Neutrophil (primary cell): Measurements from ENCODE around the gene GSAP.

ENCODE experiments used
- H3K27ac ChIP-seq: fragments of 200-600 bp; sonication (generic); 2 replicates; pipeline ENCODE4 v1.5.1; 2016; ENCODE audit warnings: mild to moderate bottlenecking, moderate library complexity
- H3K27me3 ChIP-seq: fragments of 200-600 bp; sonication (generic); 2 replicates; pipeline ENCODE4 v1.6.0; 2016; ENCODE audit warnings: mild to moderate bottlenecking
- H3K36me3 ChIP-seq: fragments of 200-600 bp; sonication (generic); 2 replicates; pipeline ENCODE4 v1.5.1; 2017
- H3K4me1 ChIP-seq, 2 experiments: fragments of 200-600 bp in 1 of 2; sonication (generic) in 1 of 2; 1 replicate in 1 of 2; 2 replicates in 1 of 2; pipeline versions ENCODE4 v1.5.1 to v1.6.1; 2013 to 2016; ENCODE audit warnings: low read depth in 1 of 2, low read length in 1 of 2, mild to moderate bottlenecking in 1 of 2, moderate library complexity in 1 of 2; ENCODE audit not compliant: control insufficient read depth in 1 of 2, insufficient read depth in 1 of 2
- H3K4me3 ChIP-seq, 2 experiments: fragments of 200-600 bp in 1 of 2; sonication (generic) in 1 of 2; 1 replicate in 1 of 2; 2 replicates in 1 of 2; pipeline ENCODE4 v1.5.1; 2013 to 2016; ENCODE audit warnings: low read depth in 1 of 2, low read length in 1 of 2, mild to moderate bottlenecking in 1 of 2, moderate library complexity in 1 of 2
- H3K9me3 ChIP-seq: fragments of 200-600 bp; sonication (generic); 2 replicates; pipeline ENCODE4 v1.5.1; 2016
- CTCF ChIP-seq: fragments of 200-600 bp; sonication (generic); IDR thresholded peaks from 2 replicates; pipeline ENCODE4 v1.5.1; 2016; ENCODE audit warnings: antibody characterized with exemption

GSAP gene

GRCh38 chr7:77353911-77354310 is 62.2 kb downstream of the GSAP start:
- no peak for TF ChIP-seq CTCF
- Histone ChIP-seq H3K9me3 (no peaks in the 10 kb centered on the region), H3K4me3 (no peak overlapping the region), H3K4me1 (peaks cover 29 to 35% of the 10 kb centered on the region in 2 experiments), H3K27ac (no peak overlapping the region), H3K27me3 (no peaks in the 10 kb centered on the region), H3K36me3 (peaks cover 14% of the 10 kb centered on the region)

GRCh38 chr7:77353407-77353721 is 62.8 kb downstream of the GSAP start:
- Histone ChIP-seq H3K36me3 (peaks cover 14% of the 10 kb centered on the region), H3K4me1 (peaks cover 34 to 40% of the 10 kb centered on the region in 2 experiments), H3K4me3 (no peak overlapping the region), H3K27me3 (no peaks in the 10 kb centered on the region), H3K27ac (no peak overlapping the region), H3K9me3 (no peaks in the 10 kb centered on the region)
- TF ChIP-seq CTCF, result no peak

GRCh38 chr7:77352665-77353406 is 63.3 kb downstream of the GSAP start:
- Histone ChIP-seq H3K9me3 (no peaks in the 10 kb centered on the region), H3K36me3 (peaks cover 14% of the 10 kb centered on the region), H3K27me3 (no peaks in the 10 kb centered on the region), H3K27ac (peak overlapping the region; percentile 76), H3K4me3 (no peak overlapping the region), H3K4me1 (peaks cover 34 to 43% of the 10 kb centered on the region in 2 experiments)
- no peak for TF ChIP-seq CTCF

GRCh38 chr7:77351539-77352004 is 64.6 kb downstream of the GSAP start:
- H3K27me3 ChIP-seq, result no peaks in the 10 kb centered on the region
- peak overlapping the region; percentile 76 for H3K27ac ChIP-seq
- H3K4me3 ChIP-seq, result peak overlapping the region; percentile 46 to 47
- peaks cover 34 to 43% of the 10 kb centered on the region in 2 experiments for H3K4me1 ChIP-seq
- no peaks in the 10 kb centered on the region for H3K9me3 ChIP-seq
- H3K36me3 ChIP-seq, result peaks cover 9% of the 10 kb centered on the region
- TF ChIP-seq CTCF, result no peak

- no peaks in the 10 kb centered on the region for H3K27me3 ChIP-seq
- H3K9me3 ChIP-seq, result no peaks in the 10 kb centered on the region
- peaks cover 34 to 43% of the 10 kb centered on the region in 2 experiments for H3K4me1 ChIP-seq
- no peak overlapping the region for H3K27ac ChIP-seq
- no peak overlapping the region for H3K4me3 ChIP-seq
- peaks cover 3% of the 10 kb centered on the region for H3K36me3 ChIP-seq
- TF ChIP-seq CTCF, result no peak
Observed at GRCh38 chr7:77349141-77349540, 67.0 kb downstream of the GSAP start.
